ENCODE results near the gene OXSM.

The OXSM gene

DNA sequence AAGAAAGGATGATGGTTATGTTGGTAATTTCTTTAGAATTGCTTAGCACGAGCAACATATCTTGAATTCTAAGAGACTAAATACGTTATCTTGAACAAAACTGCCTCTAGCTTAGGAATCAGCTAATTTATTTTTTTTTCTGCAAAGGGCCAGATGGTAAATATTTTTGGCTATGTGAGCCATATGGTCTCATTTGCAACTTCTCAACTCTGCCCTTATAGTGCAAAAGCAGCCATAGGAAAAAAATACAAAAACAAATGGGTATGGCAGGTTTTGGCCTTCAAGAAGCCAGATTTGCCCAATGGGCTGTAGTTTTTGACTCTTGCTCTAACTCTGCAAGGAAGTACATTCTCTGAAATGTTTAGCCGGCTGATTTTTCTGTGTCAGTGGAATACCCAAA is 11.9 kb downstream of the OXSM start:
- H3K4me3 ChIP-seq (ENCODE audit: insufficient read depth, low read depth, low read length, poor library complexity, severe bottlenecking): no peak overlapping the region
- H3K4me1 ChIP-seq (ENCODE audit: control insufficient read depth, insufficient read depth, low read length, poor library complexity, severe bottlenecking): no peaks in the 10 kb centered on the region

DNA sequence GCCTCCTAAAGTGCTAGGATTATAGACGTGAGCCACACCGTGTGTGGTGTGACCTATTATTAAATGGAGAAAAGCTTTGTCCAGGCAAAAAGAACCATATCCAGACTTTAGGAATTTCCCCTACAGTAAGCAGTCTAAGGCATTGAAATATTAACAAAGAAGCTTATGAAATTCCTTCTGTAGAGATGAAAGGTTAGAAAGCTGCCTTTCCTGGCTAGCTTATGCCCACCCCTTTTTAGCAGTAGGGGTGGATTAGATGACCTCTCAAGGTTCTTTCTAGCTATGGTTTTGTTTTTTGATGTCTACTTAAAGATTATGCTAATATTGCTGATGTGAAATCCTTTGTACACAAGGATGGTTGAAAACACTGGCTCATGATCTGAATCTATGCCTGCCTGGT is 13.9 kb downstream of the OXSM start:
- Histone ChIP-seq H3K4me1 (ENCODE audit: control insufficient read depth, insufficient read depth, low read length, poor library complexity, severe bottlenecking) (no peaks in the 10 kb centered on the region), H3K36me3 (ENCODE audit: control insufficient read depth, insufficient read depth, low read length) (no peaks in the 10 kb centered on the region), H3K27ac (ENCODE audit: insufficient read depth, low read length, poor library complexity, severe bottlenecking) (no peak overlapping the region), H3K27me3 (replicated peaks; ENCODE audit: control insufficient read depth, insufficient read depth, low read length, poor library complexity, severe bottlenecking) (no peaks in the 10 kb centered on the region), H3K9me3 (ENCODE audit: control insufficient read depth, low read length) (no peaks in the 10 kb centered on the region), H3K4me3 (ENCODE audit: insufficient read depth, low read depth, low read length, poor library complexity, severe bottlenecking) (no peak overlapping the region)
- DNase-seq: no peak

More for the DNA sequence above, 11.9 kb downstream of the OXSM start:
- no peak for DNase-seq
- H3K9me3 ChIP-seq (ENCODE audit: control insufficient read depth, low read length): no peaks in the 10 kb centered on the region
- H3K36me3 ChIP-seq (ENCODE audit: control insufficient read depth, insufficient read depth, low read length): no peaks in the 10 kb centered on the region
- no peaks in the 10 kb centered on the region for H3K27me3 ChIP-seq (replicated peaks; ENCODE audit: control insufficient read depth, insufficient read depth, low read length, poor library complexity, severe bottlenecking)
- no peak overlapping the region for H3K27ac ChIP-seq (ENCODE audit: insufficient read depth, low read length, poor library complexity, severe bottlenecking)

DNA sequence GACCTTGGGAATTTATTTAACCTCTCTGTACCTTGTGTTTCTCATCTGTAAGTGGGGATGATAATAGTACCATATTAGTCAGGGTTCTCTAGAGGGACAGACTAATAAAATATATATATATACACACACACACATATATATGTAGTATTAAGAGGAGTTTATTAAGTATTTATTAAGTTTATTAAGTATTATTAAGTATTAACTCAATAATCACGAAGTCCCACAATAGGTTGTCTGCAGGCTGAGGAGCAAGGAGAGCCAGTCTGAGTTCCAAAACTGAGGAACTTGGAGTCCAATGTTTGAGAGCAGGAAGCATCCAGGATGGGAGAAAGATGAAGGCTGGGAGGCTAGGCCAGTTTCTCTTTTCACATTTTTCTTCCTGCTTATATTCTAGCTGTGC is 14.8 kb downstream of the OXSM start:
- H3K27ac ChIP-seq (ENCODE audit: insufficient read depth, low read length, poor library complexity, severe bottlenecking): no peak overlapping the region
- H3K4me3 ChIP-seq (ENCODE audit: insufficient read depth, low read depth, low read length, poor library complexity, severe bottlenecking): no peak overlapping the region
- H3K36me3 ChIP-seq (ENCODE audit: control insufficient read depth, insufficient read depth, low read length): no peaks in the 10 kb centered on the region
- H3K4me1 ChIP-seq (ENCODE audit: control insufficient read depth, insufficient read depth, low read length, poor library complexity, severe bottlenecking): no peaks in the 10 kb centered on the region
- DNase-seq: no peak
- H3K27me3 ChIP-seq (replicated peaks; ENCODE audit: control insufficient read depth, insufficient read depth, low read length, poor library complexity, severe bottlenecking): no peaks in the 10 kb centered on the region
- H3K9me3 ChIP-seq (ENCODE audit: control insufficient read depth, low read length): no peaks in the 10 kb centered on the region

DNA sequence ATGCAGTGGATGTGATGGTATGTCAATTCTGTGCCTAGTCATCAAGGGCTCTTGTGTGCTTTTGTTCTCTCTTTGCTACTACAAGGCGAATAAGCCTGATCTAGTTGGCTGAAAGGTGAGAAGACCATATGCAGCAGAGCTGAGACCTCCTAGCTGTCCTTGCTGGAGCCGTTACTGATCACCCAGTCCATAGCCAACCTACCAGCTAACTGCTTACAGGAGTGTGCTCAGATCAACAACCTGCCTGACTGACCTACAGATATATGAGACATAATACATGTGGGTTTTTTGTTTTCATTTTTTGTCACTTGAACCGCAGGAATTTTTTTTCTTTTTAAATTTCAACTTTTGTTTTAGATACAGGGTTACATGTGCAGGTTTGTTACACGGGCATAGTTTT is 22.8 kb downstream of the OXSM start:
- no peak overlapping the region for H3K27ac ChIP-seq (ENCODE audit: insufficient read depth, low read length, poor library complexity, severe bottlenecking)
- no peak overlapping the region for H3K4me3 ChIP-seq (ENCODE audit: insufficient read depth, low read depth, low read length, poor library complexity, severe bottlenecking)
- DNase-seq: no peak
- no peaks in the 10 kb centered on the region for H3K27me3 ChIP-seq (replicated peaks; ENCODE audit: control insufficient read depth, insufficient read depth, low read length, poor library complexity, severe bottlenecking)
- no peaks in the 10 kb centered on the region for H3K36me3 ChIP-seq (ENCODE audit: control insufficient read depth, insufficient read depth, low read length)
- H3K4me1 ChIP-seq (ENCODE audit: control insufficient read depth, insufficient read depth, low read length, poor library complexity, severe bottlenecking): no peaks in the 10 kb centered on the region
- H3K9me3 ChIP-seq (ENCODE audit: control insufficient read depth, low read length): no peaks in the 10 kb centered on the region

DNA sequence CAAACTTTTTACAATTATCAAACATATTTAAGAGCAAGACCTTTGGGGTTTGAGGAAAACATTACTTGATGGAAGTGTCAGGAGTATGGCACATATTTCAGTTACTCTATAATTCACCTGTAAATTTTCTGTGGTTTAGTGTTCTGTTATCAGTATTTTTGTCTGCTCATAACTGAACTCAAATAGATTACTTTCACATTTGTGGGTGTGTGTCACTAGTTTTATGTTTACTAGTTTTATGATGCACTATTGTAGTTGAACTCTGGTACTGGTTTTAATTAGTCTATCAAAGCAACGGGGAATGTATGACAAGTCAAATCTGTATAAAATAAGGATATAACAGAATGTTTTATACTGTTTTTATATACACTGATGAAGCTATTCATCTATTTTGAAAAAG is 27.2 kb downstream of the OXSM start:
- Histone ChIP-seq H3K36me3 (ENCODE audit: control insufficient read depth, insufficient read depth, low read length) (no peaks in the 10 kb centered on the region), H3K27me3 (replicated peaks; ENCODE audit: control insufficient read depth, insufficient read depth, low read length, poor library complexity, severe bottlenecking) (no peaks in the 10 kb centered on the region), H3K4me3 (ENCODE audit: insufficient read depth, low read depth, low read length, poor library complexity, severe bottlenecking) (no peak overlapping the region), H3K27ac (ENCODE audit: insufficient read depth, low read length, poor library complexity, severe bottlenecking) (no peak overlapping the region), H3K9me3 (ENCODE audit: control insufficient read depth, low read length) (no peaks in the 10 kb centered on the region), H3K4me1 (ENCODE audit: control insufficient read depth, insufficient read depth, low read length, poor library complexity, severe bottlenecking) (no peaks in the 10 kb centered on the region)
- DNase-seq: no peak

DNA sequence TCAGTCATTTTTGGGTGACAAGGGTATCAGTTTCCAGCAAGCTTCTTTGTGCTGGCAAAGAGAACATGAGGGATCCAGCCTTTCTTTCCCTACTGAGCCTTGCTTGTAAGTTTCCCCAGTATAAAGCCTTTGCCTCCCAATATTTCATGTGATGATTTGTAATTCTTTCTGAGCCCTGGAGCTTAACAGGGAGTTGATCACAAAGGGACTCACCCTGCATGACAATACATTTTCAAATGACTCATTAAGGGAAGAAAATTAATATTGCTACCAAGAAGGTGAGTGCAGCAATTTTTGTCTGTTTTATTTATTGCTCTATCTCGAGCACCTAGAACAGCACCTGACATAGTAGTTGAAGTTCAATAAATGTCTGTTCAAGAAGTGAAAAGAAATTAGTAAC is 27.7 kb downstream of the OXSM start:
- H3K4me3 ChIP-seq (ENCODE audit: insufficient read depth, low read depth, low read length, poor library complexity, severe bottlenecking): no peak overlapping the region
- no peaks in the 10 kb centered on the region for H3K36me3 ChIP-seq (ENCODE audit: control insufficient read depth, insufficient read depth, low read length)
- no peaks in the 10 kb centered on the region for H3K4me1 ChIP-seq (ENCODE audit: control insufficient read depth, insufficient read depth, low read length, poor library complexity, severe bottlenecking)
- H3K9me3 ChIP-seq (ENCODE audit: control insufficient read depth, low read length): no peaks in the 10 kb centered on the region
- no peak overlapping the region for H3K27ac ChIP-seq (ENCODE audit: insufficient read depth, low read length, poor library complexity, severe bottlenecking)
- H3K27me3 ChIP-seq (replicated peaks; ENCODE audit: control insufficient read depth, insufficient read depth, low read length, poor library complexity, severe bottlenecking): no peaks in the 10 kb centered on the region
- no peak for DNase-seq

DNA sequence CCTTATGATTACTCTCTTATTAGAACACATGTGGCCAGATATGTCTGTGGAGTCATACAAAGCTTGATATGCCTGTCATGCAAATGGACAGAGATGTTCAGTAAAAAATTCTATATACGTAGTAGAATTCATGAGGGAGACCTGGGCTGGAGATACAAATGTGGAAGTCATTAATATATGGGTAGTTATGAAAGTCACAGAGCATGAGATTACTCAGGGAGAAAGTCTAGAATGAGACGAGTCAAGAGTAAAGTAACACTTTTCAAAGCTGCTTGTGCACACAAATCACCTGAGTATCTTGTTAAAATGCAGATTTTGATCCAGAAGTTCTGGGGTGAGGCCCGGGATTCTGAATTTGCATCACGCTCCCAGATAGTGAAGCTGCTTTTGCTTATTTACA is 28.4 kb downstream of the OXSM start:
- DNase-seq: no peak
- Histone ChIP-seq H3K4me3 (ENCODE audit: insufficient read depth, low read depth, low read length, poor library complexity, severe bottlenecking) (no peak overlapping the region), H3K27ac (ENCODE audit: insufficient read depth, low read length, poor library complexity, severe bottlenecking) (no peak overlapping the region), H3K9me3 (ENCODE audit: control insufficient read depth, low read length) (no peaks in the 10 kb centered on the region), H3K27me3 (replicated peaks; ENCODE audit: control insufficient read depth, insufficient read depth, low read length, poor library complexity, severe bottlenecking) (no peaks in the 10 kb centered on the region), H3K36me3 (ENCODE audit: control insufficient read depth, insufficient read depth, low read length) (no peaks in the 10 kb centered on the region), H3K4me1 (ENCODE audit: control insufficient read depth, insufficient read depth, low read length, poor library complexity, severe bottlenecking) (no peaks in the 10 kb centered on the region)

DNA sequence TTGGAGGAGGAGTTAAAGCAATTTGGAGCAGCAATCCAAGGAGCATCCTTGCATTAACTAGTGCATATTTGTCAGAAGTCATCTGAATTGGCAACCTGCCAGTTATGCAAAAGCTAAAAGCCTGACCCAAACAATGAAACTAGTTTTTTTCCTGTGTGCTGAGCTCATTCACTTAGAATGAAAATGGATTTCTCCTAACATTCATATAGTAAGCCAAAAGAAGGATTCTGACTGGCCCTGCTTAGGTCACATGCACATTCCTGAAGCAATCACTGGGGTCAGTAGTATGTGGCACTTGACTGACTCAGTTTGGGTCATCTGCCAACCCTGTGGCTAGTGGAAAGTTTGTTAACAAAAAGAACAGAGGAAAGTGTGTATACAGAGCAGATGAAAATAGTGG is 30.5 kb downstream of the OXSM start:
- H3K36me3 ChIP-seq (ENCODE audit: control insufficient read depth, insufficient read depth, low read length): no peaks in the 10 kb centered on the region
- no peaks in the 10 kb centered on the region for H3K9me3 ChIP-seq (ENCODE audit: control insufficient read depth, low read length)
- no peak overlapping the region for H3K4me3 ChIP-seq (ENCODE audit: insufficient read depth, low read depth, low read length, poor library complexity, severe bottlenecking)
- no peak overlapping the region for H3K27ac ChIP-seq (ENCODE audit: insufficient read depth, low read length, poor library complexity, severe bottlenecking)
- no peaks in the 10 kb centered on the region for H3K27me3 ChIP-seq (replicated peaks; ENCODE audit: control insufficient read depth, insufficient read depth, low read length, poor library complexity, severe bottlenecking)
- no peaks in the 10 kb centered on the region for H3K4me1 ChIP-seq (ENCODE audit: control insufficient read depth, insufficient read depth, low read length, poor library complexity, severe bottlenecking)
- no peak for DNase-seq

DNA sequence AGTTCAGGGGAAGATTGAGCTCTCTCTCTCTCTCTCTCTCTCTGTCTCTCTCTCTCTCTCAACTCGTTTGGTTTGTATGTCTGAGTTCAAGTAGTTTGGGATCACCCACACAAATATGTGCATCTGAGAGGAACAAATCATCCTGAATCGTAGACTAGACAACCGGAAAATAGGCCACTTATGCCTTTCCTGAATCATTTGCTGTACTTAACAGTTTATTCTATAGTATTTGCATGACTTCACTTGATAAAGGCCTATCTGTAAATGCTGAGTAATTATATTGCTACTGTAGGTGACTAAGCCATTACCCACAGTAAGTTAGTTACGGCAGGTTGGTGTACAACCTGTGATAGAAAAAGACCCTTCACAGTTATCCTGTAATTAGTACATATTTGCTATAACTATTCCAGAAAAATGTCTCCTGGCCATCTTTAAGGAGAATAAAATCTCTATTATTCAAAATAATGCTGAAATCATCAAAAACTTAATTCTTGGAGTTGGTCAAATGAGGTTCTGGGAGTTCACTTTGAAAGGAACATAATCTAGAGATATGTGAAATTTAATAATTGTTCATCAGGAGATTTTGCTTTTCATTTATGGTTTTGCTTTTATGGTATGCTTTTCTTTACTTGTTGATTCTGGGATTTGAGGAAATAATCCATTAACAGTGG is 31.1 kb downstream of the OXSM start:
- H3K27ac ChIP-seq (ENCODE audit: insufficient read depth, low read length, poor library complexity, severe bottlenecking): no peak overlapping the region
- DNase-seq: no peak
- H3K27me3 ChIP-seq (replicated peaks; ENCODE audit: control insufficient read depth, insufficient read depth, low read length, poor library complexity, severe bottlenecking): no peaks in the 10 kb centered on the region
- H3K9me3 ChIP-seq (ENCODE audit: control insufficient read depth, low read length): no peaks in the 10 kb centered on the region
- no peaks in the 10 kb centered on the region for H3K4me1 ChIP-seq (ENCODE audit: control insufficient read depth, insufficient read depth, low read length, poor library complexity, severe bottlenecking)
- H3K36me3 ChIP-seq (ENCODE audit: control insufficient read depth, insufficient read depth, low read length): no peaks in the 10 kb centered on the region
- H3K4me3 ChIP-seq (ENCODE audit: insufficient read depth, low read depth, low read length, poor library complexity, severe bottlenecking): no peak overlapping the region

DNA sequence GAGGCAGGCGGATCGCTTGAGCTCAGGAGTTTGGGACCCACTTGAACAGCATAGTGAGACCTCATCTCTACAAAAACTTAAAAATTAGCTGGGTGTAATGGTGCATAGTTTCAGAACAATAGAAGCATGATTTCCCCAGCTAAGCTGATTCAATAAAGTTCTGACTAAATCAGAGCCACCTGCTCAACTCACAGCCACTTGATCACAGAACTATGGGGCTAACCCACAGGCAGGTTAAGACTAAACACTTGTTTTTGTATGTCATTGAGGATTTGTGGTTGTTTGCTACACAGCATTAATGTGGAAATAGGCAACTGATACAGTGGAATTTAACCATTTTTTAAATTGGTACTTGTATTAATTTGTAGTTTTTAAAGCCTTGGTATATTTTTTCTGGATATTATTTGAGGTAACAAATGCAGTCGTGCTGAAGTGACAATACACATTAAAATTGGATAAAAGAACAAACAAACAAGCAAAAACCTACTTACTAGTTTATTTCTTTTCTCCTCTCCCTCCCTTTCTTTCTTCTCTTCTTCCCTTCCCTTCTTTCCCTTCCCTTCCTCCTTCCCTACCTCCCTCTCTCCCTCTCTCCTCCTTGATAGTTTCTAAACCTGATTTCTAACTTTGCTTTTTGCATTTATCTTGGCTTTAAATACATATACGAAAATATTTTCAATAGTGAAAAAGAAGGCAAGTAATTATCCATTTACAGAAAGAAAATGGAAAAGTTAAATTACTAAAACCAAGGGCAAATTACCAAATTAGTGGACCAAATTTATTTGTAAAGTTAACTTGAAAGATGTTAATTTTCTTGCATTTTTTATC is 32.1 kb downstream of the OXSM start:
- Histone ChIP-seq H3K9me3 (ENCODE audit: control insufficient read depth, low read length) (no peaks in the 10 kb centered on the region), H3K4me1 (ENCODE audit: control insufficient read depth, insufficient read depth, low read length, poor library complexity, severe bottlenecking) (no peaks in the 10 kb centered on the region), H3K27me3 (replicated peaks; ENCODE audit: control insufficient read depth, insufficient read depth, low read length, poor library complexity, severe bottlenecking) (no peaks in the 10 kb centered on the region), H3K36me3 (ENCODE audit: control insufficient read depth, insufficient read depth, low read length) (no peaks in the 10 kb centered on the region), H3K4me3 (ENCODE audit: insufficient read depth, low read depth, low read length, poor library complexity, severe bottlenecking) (no peak overlapping the region), H3K27ac (ENCODE audit: insufficient read depth, low read length, poor library complexity, severe bottlenecking) (no peak overlapping the region)
- no peak for DNase-seq
